GM12874 (cell line): ENCODE data around the gene PRRC2B.

Experiments used
- TF ChIP-seq, protein P1 (sequence below): IDR thresholded peaks from 2 replicates; pipeline ENCODE4 v1.5.1; 2011; ENCODE audit warnings: low read depth, mild to moderate bottlenecking, control low read depth, low read length, moderate library complexity; ENCODE audit not compliant: insufficient read depth

Gene PRRC2B

DNA sequence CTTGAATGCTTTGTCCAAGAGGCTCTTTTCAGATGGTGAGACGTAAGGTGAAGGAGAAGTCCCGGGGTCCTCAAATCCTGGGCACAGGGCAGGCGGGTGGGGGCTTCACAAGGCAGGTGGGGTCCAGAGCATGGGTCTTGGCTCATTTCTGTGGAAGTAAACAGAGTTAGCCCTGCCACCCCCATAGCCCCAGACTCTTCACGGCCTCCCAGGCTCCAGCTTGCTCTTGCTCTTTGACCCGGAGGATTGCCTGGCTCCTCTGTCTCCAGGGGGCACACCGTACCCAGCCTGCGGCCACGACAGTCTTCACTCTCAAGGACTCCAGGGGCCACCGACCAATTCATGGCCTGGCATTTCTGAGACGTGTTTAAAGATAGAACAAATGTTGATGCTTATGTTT lies 80.0 kb downstream of the PRRC2B start:
- TF ChIP-seq, protein P1, sequence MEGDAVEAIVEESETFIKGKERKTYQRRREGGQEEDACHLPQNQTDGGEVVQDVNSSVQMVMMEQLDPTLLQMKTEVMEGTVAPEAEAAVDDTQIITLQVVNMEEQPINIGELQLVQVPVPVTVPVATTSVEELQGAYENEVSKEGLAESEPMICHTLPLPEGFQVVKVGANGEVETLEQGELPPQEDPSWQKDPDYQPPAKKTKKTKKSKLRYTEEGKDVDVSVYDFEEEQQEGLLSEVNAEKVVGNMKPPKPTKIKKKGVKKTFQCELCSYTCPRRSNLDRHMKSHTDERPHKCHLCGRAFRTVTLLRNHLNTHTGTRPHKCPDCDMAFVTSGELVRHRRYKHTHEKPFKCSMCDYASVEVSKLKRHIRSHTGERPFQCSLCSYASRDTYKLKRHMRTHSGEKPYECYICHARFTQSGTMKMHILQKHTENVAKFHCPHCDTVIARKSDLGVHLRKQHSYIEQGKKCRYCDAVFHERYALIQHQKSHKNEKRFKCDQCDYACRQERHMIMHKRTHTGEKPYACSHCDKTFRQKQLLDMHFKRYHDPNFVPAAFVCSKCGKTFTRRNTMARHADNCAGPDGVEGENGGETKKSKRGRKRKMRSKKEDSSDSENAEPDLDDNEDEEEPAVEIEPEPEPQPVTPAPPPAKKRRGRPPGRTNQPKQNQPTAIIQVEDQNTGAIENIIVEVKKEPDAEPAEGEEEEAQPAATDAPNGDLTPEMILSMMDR = no peak

- TF ChIP-seq, protein P1 = no peak
Observed at GRCh38 chr9:131474711-131475110, 80.8 kb downstream of the PRRC2B start.

GRCh38 chr9:131475111-131475955 lies 81.4 kb downstream of the PRRC2B start:
- TF ChIP-seq, protein P1 = no peak

GRCh38 chr9:131475956-131476776 lies 82.3 kb downstream of the PRRC2B start:
- TF ChIP-seq, protein P1 = peak; percentile 33; the same call in 1 of the 2 replicates

- TF ChIP-seq, protein P1 = no peak
Observed at GRCh38 chr9:131476777-131477345, 83.0 kb downstream of the PRRC2B start.

DNA sequence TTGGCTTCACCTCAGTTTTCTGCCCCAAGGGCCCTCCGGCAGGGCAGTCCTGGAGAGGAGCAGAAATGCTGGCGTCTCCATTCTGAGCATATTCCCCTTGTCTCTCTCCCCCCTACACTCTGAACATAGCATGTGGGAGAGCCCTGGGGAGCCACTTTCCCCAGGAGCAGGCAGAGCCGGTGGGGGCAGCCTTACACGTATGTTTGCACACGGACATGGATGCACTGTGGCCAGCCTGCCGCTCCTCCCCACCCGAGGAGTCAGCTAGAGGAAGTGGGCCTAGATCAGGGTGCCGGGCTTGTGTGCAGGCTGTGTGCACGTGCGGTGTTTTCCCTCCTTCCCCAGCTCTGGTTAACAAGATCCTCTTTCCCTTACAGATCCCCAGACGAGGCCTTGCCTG lies 83.5 kb downstream of the PRRC2B start:
- TF ChIP-seq, protein P1 = no peak

DNA sequence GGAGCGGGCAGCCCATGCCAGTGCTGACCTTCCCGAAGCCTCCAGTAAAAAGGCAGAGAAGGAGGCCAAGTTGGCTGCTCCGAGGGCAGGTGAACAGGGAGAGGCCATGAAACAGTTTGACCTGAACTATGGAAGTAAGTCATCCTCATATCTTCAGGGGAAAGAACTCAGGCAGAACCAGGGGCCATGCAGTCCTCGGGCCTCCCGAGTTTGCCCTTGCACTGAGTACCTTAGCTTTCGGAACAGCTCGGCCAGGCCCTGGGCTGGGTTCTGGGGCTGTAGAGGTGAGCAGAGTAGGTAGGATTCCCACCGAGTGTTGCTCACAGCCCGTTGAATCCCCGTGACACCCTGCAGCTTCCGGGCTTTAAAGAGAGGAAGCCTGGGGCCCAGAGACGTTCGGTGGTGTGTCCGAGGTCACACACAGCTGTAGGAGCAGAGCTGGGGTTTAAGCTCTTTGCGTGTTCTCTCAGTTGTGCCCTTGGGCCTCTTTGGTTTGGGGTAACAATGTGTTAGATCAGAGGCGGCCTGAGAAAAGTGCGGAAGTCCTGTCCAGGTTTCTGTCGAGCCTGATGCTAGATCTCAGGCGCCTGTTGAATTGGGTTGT lies 84.0 kb downstream of the PRRC2B start:
- TF ChIP-seq, protein P1 = no peak
